OCI-LY1 (cell line): Measurements from ENCODE around the gene CHST11.

Experiments used
- H2AFZ ChIP-seq: fragments of 200-600 bp; sonication (generic), shearing (Covaris generic); 2 replicates; pipeline ENCODE4 v1.6.0; 2014; ENCODE audit warnings: antibody characterized with exemption, mild to moderate bottlenecking, low read length
- H3F3A ChIP-seq: fragments of 200-600 bp; sonication (generic), shearing (Covaris generic); 2 replicates; pipeline ENCODE4 v1.6.0; 2014; ENCODE audit warnings: mild to moderate bottlenecking, antibody characterized with exemption, low read length, moderate library complexity; ENCODE audit not compliant: insufficient read depth
- H3K27ac ChIP-seq: fragments of 200-600 bp; sonication (generic); 2 replicates; pipeline ENCODE4 v1.5.1; 2014; ENCODE audit warnings: low read length, mixed run types, mild to moderate bottlenecking, low read depth; ENCODE audit not compliant: poor library complexity, severe bottlenecking
- H3K27me3 ChIP-seq: fragments of 200-600 bp; sonication (generic); 2 replicates; pipeline ENCODE4 v1.6.0; 2014; ENCODE audit warnings: antibody characterized with exemption, mild to moderate bottlenecking, low read length, moderate library complexity; ENCODE audit not compliant: insufficient read depth
- H3K36me3 ChIP-seq: fragments of 200-600 bp; sonication (generic); 2 replicates; pipeline ENCODE4 v1.6.1; 2014; ENCODE audit warnings: mild to moderate bottlenecking, antibody characterized with exemption, low read length, moderate library complexity, mixed read lengths; ENCODE audit not compliant: insufficient read depth
- H3K4me1 ChIP-seq: fragments of 200-600 bp; sonication (generic); 2 replicates; pipeline ENCODE4 v1.5.1; 2014; ENCODE audit warnings: mild to moderate bottlenecking, low read length, moderate library complexity; ENCODE audit not compliant: insufficient read depth, severe bottlenecking
- H3K4me2 ChIP-seq: fragments of 200-600 bp; sonication (generic), shearing (Covaris generic); 2 replicates; pipeline ENCODE4 v1.6.1; 2014; ENCODE audit warnings: low read length
- H3K4me3 ChIP-seq: fragments of 200-600 bp; sonication (generic); 2 replicates; pipeline ENCODE4 v1.5.1; 2014; ENCODE audit warnings: low read length, low read depth, mild to moderate bottlenecking, mixed read lengths; ENCODE audit not compliant: poor library complexity, severe bottlenecking
- H3K79me2 ChIP-seq: fragments of 200-600 bp; shearing (Covaris generic); 2 replicates; pipeline ENCODE4 v1.6.1; 2016; ENCODE audit warnings: mixed run types, low read length, mixed read lengths; ENCODE audit not compliant: insufficient read depth
- H3K9ac ChIP-seq: fragments of 200-600 bp; sonication (generic), shearing (Covaris generic); 2 replicates; pipeline ENCODE4 v1.6.1; 2014; ENCODE audit warnings: mild to moderate bottlenecking, low read length, mixed read lengths
- H3K9me2 ChIP-seq: fragments of 200-600 bp; sonication (generic), shearing (Covaris generic); 2 replicates; pipeline ENCODE4 v1.6.1; 2014; ENCODE audit warnings: low read depth, mild to moderate bottlenecking, low read length, mixed read lengths
- H3K9me3 ChIP-seq: fragments of 200-600 bp; shearing (Covaris generic); 2 replicates; pipeline ENCODE4 v1.6.1; 2014; ENCODE audit warnings: low read length, mixed read lengths
- H4K20me1 ChIP-seq: fragments of 200-600 bp; sonication (generic), shearing (Covaris generic); 2 replicates; pipeline ENCODE4 v1.6.0; 2016; ENCODE audit warnings: mild to moderate bottlenecking, low read length; ENCODE audit not compliant: insufficient read depth
- EZH2 ChIP-seq: fragments of 200-600 bp; sonication (generic), shearing (Covaris generic); IDR thresholded peaks from 2 replicates; pipeline ENCODE4 v1.8.0; 2017; ENCODE audit warnings: borderline replicate concordance, mixed run types, mild to moderate bottlenecking, antibody characterized with exemption, low read length, moderate library complexity, mixed read lengths
- TF ChIP-seq, protein P1 (sequence below): fragments of 200-600 bp; sonication (generic), shearing (Covaris generic); IDR thresholded peaks from 2 replicates; pipeline ENCODE4 v1.5.1; 2017; ENCODE audit warnings: mild to moderate bottlenecking, antibody characterized with exemption, low read length, moderate library complexity, mixed read lengths

CHST11 gene

DNA sequence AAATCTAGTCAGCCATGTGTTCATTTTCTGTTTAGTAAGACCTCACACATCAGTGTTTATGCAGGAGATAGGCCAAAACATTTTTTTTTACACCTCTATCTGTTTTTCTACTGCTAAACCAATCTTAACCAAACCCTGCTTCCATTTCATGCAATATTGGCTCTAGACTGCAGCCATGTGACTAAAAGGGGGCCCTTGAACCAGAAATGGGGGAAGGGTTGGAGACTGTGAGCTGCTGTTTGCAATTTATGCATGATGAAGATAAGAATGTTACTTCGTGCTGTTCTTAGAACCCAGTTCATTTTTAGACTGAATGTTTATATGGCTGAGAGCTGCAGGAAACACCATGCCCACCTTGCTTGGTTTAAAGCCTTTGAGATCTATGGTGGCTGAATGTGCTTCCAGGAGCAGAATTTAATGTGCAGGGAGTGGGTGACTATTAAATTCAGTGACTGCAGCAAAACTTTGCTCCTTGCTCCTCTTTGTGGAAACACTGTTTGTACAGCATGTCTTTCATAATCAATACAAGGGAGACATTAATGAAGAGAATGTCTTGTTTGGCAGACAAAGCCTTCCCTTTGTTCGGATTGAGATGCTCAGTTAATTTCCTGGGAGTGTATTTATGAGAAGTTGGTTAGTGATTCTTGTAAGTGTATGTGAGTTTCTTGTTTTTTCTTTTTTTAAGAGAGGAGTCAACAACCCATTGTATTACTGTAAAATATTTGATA, 53.6 kb downstream of the CHST11 start:
- Histone ChIP-seq H3K9me2 (no peaks in the 10 kb centered on the region), H3K27me3 (no peaks in the 10 kb centered on the region), H3F3A (no peaks in the 10 kb centered on the region), H3K36me3 (no peaks in the 10 kb centered on the region), H3K27ac (no peak overlapping the region), H3K4me2 (no peak overlapping the region), H3K9me3 (no peaks in the 10 kb centered on the region), H3K9ac (no peak overlapping the region), H4K20me1 (no peaks in the 10 kb centered on the region), H3K4me3 (no peak overlapping the region), H2AFZ (no peak overlapping the region), H3K4me1 (peaks cover 26% of the 10 kb centered on the region), H3K79me2 (no peaks in the 10 kb centered on the region)
- no peak for TF ChIP-seq EZH2
- TF ChIP-seq, protein P1, sequence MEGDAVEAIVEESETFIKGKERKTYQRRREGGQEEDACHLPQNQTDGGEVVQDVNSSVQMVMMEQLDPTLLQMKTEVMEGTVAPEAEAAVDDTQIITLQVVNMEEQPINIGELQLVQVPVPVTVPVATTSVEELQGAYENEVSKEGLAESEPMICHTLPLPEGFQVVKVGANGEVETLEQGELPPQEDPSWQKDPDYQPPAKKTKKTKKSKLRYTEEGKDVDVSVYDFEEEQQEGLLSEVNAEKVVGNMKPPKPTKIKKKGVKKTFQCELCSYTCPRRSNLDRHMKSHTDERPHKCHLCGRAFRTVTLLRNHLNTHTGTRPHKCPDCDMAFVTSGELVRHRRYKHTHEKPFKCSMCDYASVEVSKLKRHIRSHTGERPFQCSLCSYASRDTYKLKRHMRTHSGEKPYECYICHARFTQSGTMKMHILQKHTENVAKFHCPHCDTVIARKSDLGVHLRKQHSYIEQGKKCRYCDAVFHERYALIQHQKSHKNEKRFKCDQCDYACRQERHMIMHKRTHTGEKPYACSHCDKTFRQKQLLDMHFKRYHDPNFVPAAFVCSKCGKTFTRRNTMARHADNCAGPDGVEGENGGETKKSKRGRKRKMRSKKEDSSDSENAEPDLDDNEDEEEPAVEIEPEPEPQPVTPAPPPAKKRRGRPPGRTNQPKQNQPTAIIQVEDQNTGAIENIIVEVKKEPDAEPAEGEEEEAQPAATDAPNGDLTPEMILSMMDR, result no peak

DNA sequence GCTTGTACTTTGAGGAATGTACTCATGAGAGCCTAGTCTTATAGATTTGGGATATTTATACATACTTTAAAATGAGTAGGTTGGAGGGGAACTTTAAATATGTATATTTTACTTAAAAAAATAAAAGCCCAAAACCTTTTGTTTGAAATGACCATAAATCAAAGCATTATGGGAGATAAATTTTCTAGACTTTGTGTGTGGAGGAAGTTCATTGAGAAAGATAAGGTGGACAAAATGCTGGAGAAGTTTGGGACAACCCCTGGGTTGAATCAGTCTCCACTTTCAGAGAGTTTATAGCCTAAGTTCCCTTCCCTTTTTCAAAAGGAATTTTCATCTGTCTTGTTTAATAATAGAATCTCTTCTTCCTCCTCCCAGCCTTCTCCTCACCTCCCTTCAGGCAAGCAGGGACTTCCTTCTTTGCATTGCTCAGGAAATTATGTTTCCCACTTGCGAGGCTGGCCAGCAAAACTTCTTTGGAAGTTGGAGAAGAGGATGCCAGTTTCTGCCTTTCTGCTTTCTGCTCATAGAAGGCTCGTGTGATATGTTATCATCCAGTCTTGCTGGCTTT, 54.2 kb downstream of the CHST11 start:
- Histone ChIP-seq H3K4me1 (peaks cover 19% of the 10 kb centered on the region), H3K4me2 (no peak overlapping the region), H3K36me3 (no peaks in the 10 kb centered on the region), H3K9ac (no peak overlapping the region), H3F3A (no peaks in the 10 kb centered on the region), H3K9me2 (no peaks in the 10 kb centered on the region), H3K9me3 (no peaks in the 10 kb centered on the region), H3K79me2 (no peaks in the 10 kb centered on the region), H4K20me1 (no peaks in the 10 kb centered on the region), H2AFZ (no peak overlapping the region), H3K27ac (no peak overlapping the region), H3K27me3 (no peaks in the 10 kb centered on the region), H3K4me3 (no peak overlapping the region)
- TF ChIP-seq, protein P1, result no peak
- no peak for TF ChIP-seq EZH2

DNA sequence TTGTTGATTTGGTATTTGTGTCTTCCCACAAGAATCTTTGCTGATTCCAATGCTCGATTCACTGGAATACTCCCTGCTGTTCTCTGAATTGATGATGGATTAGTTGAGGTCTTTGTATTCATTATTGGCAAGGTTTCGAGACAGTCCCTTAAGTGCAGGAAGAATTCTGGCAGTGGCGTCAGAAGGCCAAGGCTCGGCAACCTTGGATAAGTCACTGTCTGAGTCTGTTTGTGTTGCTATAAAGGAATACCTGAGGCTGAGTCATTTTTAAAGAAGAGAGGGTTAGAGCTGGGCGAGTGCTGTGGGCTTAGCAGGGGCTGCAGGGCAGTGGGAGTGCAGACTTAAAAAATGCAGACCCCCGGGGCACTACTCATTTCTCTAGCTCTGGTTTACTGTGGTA, 56.9 kb downstream of the CHST11 start:
- Histone ChIP-seq H3K79me2 (no peaks in the 10 kb centered on the region), H3F3A (no peaks in the 10 kb centered on the region), H3K4me3 (no peak overlapping the region), H3K4me1 (peaks cover 10% of the 10 kb centered on the region), H3K4me2 (no peak overlapping the region), H3K36me3 (no peaks in the 10 kb centered on the region), H3K9me2 (no peaks in the 10 kb centered on the region), H3K9me3 (no peaks in the 10 kb centered on the region), H3K27ac (no peak overlapping the region), H4K20me1 (no peaks in the 10 kb centered on the region), H3K27me3 (no peaks in the 10 kb centered on the region), H2AFZ (no peak overlapping the region), H3K9ac (no peak overlapping the region)
- TF ChIP-seq, protein P1, result no peak
- TF ChIP-seq EZH2, result no peak
